RWPE1 (cell line): ENCODE data around the gene LRRC9.

ENCODE experiments used
- CTCF ChIA-PET: fragments of 350-600 bp; sonication (Branson Sonifier 250); formaldehyde crosslinking; extraction: SDS; loops from one replicate; lab custom pipeline; 2021; lab: Yijun Ruan, JAX
- POLR2A ChIA-PET: fragments of 400-600 bp; formaldehyde crosslinking; extraction: SDS; loops from one replicate; lab custom pipeline; 2020; ENCODE audit warnings: antibody characterized with exemption; ENCODE audit not compliant: low non-redundant PET; lab: Yijun Ruan, JAX
- DNase-seq: peaks from one replicate; pipeline ENCODE4 v3.0.0; 2012; ENCODE audit warnings: low spot score
- H3K27ac ChIP-seq: fragments of 450-650 bp; 2 replicates; pipeline ENCODE4 v1.5.1; 2017
- TF ChIP-seq, protein P1 (sequence below): fragments of 450-650 bp; conservative IDR thresholded peaks from 2 replicates; pipeline ENCODE4 v1.5.1; 2017; ENCODE audit warnings: low read depth, mild to moderate bottlenecking

Gene LRRC9

DNA sequence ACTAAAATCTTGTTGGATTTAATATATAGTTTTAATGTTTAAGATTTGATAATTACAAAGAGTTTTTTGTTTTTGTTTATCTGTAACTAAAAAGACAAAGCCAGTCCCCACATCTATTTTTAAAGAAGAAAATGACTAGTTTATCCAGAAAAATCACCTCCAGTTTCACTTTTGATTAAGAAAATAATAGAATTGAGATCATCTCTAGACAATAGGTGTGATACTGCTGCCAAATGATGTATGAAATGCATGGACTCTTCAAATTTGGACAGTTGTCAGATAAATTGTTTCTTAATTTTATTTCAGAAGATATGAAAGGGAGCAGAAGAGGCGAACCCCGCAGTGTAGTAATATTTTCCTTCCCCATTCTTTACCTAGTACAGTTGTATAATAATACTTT is 191.8 kb downstream of the LRRC9 start:
- no peak for DNase-seq
- no peak overlapping the region for H3K27ac ChIP-seq
- TF ChIP-seq, protein P1, sequence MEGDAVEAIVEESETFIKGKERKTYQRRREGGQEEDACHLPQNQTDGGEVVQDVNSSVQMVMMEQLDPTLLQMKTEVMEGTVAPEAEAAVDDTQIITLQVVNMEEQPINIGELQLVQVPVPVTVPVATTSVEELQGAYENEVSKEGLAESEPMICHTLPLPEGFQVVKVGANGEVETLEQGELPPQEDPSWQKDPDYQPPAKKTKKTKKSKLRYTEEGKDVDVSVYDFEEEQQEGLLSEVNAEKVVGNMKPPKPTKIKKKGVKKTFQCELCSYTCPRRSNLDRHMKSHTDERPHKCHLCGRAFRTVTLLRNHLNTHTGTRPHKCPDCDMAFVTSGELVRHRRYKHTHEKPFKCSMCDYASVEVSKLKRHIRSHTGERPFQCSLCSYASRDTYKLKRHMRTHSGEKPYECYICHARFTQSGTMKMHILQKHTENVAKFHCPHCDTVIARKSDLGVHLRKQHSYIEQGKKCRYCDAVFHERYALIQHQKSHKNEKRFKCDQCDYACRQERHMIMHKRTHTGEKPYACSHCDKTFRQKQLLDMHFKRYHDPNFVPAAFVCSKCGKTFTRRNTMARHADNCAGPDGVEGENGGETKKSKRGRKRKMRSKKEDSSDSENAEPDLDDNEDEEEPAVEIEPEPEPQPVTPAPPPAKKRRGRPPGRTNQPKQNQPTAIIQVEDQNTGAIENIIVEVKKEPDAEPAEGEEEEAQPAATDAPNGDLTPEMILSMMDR: no peak
- CTCF ChIA-PET: interaction anchor here (0.7 kb wide), 1 partner anchor 229 kb away, joined by 5 read pairs; no protein-coding TSS in a partner anchor
- POLR2A ChIA-PET: no interaction called here
